Hepatocyte (in vitro differentiated cells): ENCODE measurements around the gene CCBE1. TPM values are rescaled to one million over a fixed set of nuclear protein-coding genes. Genes with fewer than 3 reads are reported as not detected.

Source experiments
- DNase-seq: peaks from one replicate; pipeline ENCODE4 v3.0.0-alpha.2; 2016; ENCODE audit warnings: low spot score
- H2AFZ ChIP-seq: fragments of 200-600 bp; sonication (generic); 2 replicates; pipeline ENCODE4 v1.6.0; 2016; ENCODE audit warnings: antibody characterized with exemption, mild to moderate bottlenecking
- H3K27ac ChIP-seq: fragments of 200-600 bp; sonication (generic); 2 replicates; pipeline ENCODE4 v1.5.1; 2016; ENCODE audit warnings: mild to moderate bottlenecking
- H3K27me3 ChIP-seq: fragments of 200-600 bp; sonication (generic); 2 replicates; pipeline ENCODE4 v1.6.1; 2016
- H3K36me3 ChIP-seq: fragments of 200-600 bp; sonication (generic); replicated peaks from 2 replicates; pipeline ENCODE4 v1.5.1; 2016; ENCODE audit warnings: low read depth; ENCODE audit not compliant: insufficient read depth
- H3K4me1 ChIP-seq: fragments of 200-600 bp; sonication (generic); 2 replicates; pipeline ENCODE4 v1.5.1; 2016; ENCODE audit warnings: mild to moderate bottlenecking, moderate library complexity; ENCODE audit not compliant: insufficient read depth
- H3K4me2 ChIP-seq: fragments of 200-600 bp; sonication (generic); 2 replicates; pipeline ENCODE4 v1.6.0; 2016
- H3K4me3 ChIP-seq: fragments of 200-600 bp; sonication (generic); 2 replicates; pipeline ENCODE4 v1.5.1; 2016; ENCODE audit warnings: mild to moderate bottlenecking
- H3K79me2 ChIP-seq: fragments of 200-600 bp; sonication (generic); 2 replicates; pipeline ENCODE4 v1.6.0; 2017; ENCODE audit warnings: mild to moderate bottlenecking
- H3K9me2 ChIP-seq: fragments of 200-600 bp; sonication (generic); replicated peaks from 2 replicates; pipeline ENCODE4 v1.6.0; 2017; ENCODE audit warnings: mild to moderate bottlenecking; ENCODE audit not compliant: insufficient read depth
- H3K9me3 ChIP-seq: fragments of 200-600 bp; sonication (generic); 2 replicates; pipeline ENCODE4 v1.5.1; 2016; ENCODE audit warnings: low read depth, mild to moderate bottlenecking
- H4K20me1 ChIP-seq: fragments of 200-600 bp; sonication (generic); 2 replicates; pipeline ENCODE4 v1.6.0; 2016; ENCODE audit warnings: mild to moderate bottlenecking; ENCODE audit not compliant: insufficient read depth, poor library complexity, severe bottlenecking
- EZH2 ChIP-seq: fragments of 200-600 bp; sonication (generic); IDR thresholded peaks from 2 replicates; pipeline ENCODE4 v1.6.1; 2016; ENCODE audit warnings: antibody characterized with exemption, mild to moderate bottlenecking, borderline replicate concordance
- EZH2phosphoT487 ChIP-seq: fragments of 200-600 bp; sonication (generic); IDR thresholded peaks from one replicate; pipeline ENCODE4 v1.6.1; 2018; ENCODE audit warnings: antibody characterized with exemption, mild to moderate bottlenecking, low read depth, moderate library complexity; ENCODE audit not compliant: unreplicated experiment, severe bottlenecking
- WGBS: methylation state at CpG from one replicate; pipeline ENCODE4 v1.1.6; 2016; ENCODE audit warnings: low lambda C conversion rate; ENCODE audit errors: missing lambda C conversion rate; 5-methylcytosine and 5-hydroxymethylcytosine counted together
- polyA plus RNA-seq: library from polyadenylated mRNA; unstranded; fragments of >200 nt; fragmentation: Nextera tagmentation; extraction: Ambion mirVana; gene quantifications from 2 replicates; pipeline ENCODE4 v1.2.1, GENCODE V29; 2016
- total RNA-seq: library from RNA; depleted of rRNA; stranded (reverse); fragments of >200 nt; gene quantifications from 2 replicates; pipeline ENCODE4 v1.2.3, GENCODE V29; 2014
- TF ChIP-seq, protein P1 (sequence below): fragments of 200-600 bp; sonication (generic); IDR thresholded peaks from 2 replicates; pipeline ENCODE4 v1.5.1; 2016; ENCODE audit warnings: antibody characterized with exemption, mild to moderate bottlenecking; ENCODE audit not compliant: poor library complexity

The CCBE1 gene
- total and polyA plus RNA-seq, 2 experiments from 2014 or later = 3.1 to 9.2 TPM

DNA sequence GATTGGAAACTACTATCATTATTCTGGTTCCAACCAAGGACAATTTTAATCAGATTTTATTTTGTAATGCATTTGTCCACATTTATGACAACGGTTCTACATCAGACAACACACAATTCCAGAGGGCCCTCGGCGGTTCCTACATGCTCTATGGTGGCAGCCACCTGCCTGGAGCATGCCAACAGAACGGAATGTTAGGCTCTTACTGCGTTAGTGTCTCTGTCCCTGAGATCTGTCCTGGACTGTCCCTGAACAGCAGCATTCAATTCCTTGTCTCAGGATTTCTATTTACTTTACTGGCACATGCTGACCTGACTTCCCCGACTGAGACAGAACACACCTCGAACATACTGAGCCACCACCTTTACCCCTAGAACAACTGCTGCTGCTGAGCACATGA is 117.7 kb downstream of the CCBE1 start:
- Histone ChIP-seq H3K9me3 (no peaks in the 10 kb centered on the region), H3K4me1 (no peaks in the 10 kb centered on the region), H3K9me2 (no peaks in the 10 kb centered on the region), H3K79me2 (no peaks in the 10 kb centered on the region), H2AFZ (no peak overlapping the region), H3K27me3 (peaks cover 26% of the 10 kb centered on the region), H3K27ac (no peak overlapping the region), H3K36me3 (no peaks in the 10 kb centered on the region), H4K20me1 (no peaks in the 10 kb centered on the region), H3K4me2 (no peak overlapping the region), H3K4me3 (no peak overlapping the region)
- no peak for DNase-seq
- 84% methylated on average over 7 of the region's 7 CpGs for WGBS
- TF ChIP-seq EZH2 = no peak
- TF ChIP-seq, protein P1, sequence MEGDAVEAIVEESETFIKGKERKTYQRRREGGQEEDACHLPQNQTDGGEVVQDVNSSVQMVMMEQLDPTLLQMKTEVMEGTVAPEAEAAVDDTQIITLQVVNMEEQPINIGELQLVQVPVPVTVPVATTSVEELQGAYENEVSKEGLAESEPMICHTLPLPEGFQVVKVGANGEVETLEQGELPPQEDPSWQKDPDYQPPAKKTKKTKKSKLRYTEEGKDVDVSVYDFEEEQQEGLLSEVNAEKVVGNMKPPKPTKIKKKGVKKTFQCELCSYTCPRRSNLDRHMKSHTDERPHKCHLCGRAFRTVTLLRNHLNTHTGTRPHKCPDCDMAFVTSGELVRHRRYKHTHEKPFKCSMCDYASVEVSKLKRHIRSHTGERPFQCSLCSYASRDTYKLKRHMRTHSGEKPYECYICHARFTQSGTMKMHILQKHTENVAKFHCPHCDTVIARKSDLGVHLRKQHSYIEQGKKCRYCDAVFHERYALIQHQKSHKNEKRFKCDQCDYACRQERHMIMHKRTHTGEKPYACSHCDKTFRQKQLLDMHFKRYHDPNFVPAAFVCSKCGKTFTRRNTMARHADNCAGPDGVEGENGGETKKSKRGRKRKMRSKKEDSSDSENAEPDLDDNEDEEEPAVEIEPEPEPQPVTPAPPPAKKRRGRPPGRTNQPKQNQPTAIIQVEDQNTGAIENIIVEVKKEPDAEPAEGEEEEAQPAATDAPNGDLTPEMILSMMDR = no peak
- no peak for TF ChIP-seq EZH2phosphoT487

DNA sequence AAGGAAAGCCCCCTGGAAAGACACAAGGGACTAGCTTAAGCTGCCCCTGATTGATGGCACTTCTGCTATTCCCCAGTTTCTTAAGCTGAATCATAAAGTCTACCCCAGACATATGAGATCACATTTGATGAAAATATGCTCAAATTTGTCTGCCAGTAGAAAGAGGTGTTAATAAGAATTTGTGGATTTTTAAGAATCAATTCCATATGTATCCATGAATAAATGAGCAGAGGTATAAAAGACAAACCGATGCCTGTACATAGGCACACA is 119.9 kb downstream of the CCBE1 start:
- 55% methylated on average over 1 of the region's 1 CpG for WGBS
- Histone ChIP-seq H3K79me2 (no peaks in the 10 kb centered on the region), H2AFZ (no peak overlapping the region), H3K4me1 (no peaks in the 10 kb centered on the region), H3K27ac (no peak overlapping the region), H3K4me2 (no peak overlapping the region), H3K9me3 (no peaks in the 10 kb centered on the region), H3K27me3 (peaks cover 28% of the 10 kb centered on the region), H3K9me2 (no peaks in the 10 kb centered on the region), H3K4me3 (no peak overlapping the region), H4K20me1 (no peaks in the 10 kb centered on the region), H3K36me3 (no peaks in the 10 kb centered on the region)
- TF ChIP-seq EZH2 (no peak), EZH2phosphoT487 (no peak)
- TF ChIP-seq, protein P1 = no peak
- DNase-seq = no peak

DNA sequence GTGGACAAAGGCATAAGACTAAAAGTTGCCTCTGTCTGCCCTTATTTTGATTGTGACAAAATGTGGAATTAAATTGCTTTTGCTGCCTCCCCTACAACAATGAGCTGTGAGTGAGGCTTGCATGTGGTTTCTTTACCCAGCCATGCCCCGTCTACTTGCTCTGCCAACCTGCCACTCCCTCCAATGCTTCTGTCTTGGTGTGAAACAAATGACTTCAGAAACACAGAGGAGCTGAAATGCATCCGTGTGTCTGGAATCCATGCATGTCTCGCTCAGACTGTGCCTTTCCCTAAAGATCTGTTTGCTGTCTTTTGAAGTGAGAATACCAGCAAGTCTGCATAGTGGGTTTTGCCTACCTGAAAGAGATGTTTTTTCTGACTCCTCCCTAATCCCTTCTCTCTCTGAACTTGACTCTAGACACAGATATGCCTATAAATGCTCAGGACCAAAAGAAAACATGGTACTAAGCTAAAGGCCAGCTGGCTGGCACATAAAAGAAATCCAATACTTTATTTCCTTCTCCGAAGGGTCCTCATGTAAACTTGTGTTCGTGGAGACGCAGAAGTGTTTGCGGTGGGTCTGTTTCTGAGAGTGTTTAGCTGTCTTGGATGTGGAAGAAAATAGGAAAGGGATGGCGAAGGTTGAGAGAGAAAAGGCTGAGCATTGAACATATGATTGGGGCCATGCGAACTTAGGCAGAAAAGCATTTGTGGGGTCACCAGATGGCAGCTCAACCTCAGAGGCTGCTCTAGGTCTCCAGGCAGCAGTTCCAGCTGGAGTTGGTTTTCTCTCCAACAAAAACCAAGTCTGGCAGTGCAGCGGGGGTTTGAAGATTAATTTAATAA is 120.5 kb downstream of the CCBE1 start:
- WGBS = 64% methylated on average over 10 of the region's 10 CpGs
- Histone ChIP-seq H3K4me1 (no peaks in the 10 kb centered on the region), H3K27ac (no peak overlapping the region), H4K20me1 (no peaks in the 10 kb centered on the region), H3K36me3 (no peaks in the 10 kb centered on the region), H3K79me2 (no peaks in the 10 kb centered on the region), H3K4me2 (no peak overlapping the region), H3K27me3 (peaks cover 28% of the 10 kb centered on the region), H3K4me3 (no peak overlapping the region), H2AFZ (no peak overlapping the region), H3K9me2 (no peaks in the 10 kb centered on the region), H3K9me3 (no peaks in the 10 kb centered on the region)
- no peak for TF ChIP-seq EZH2
- no peak for DNase-seq

DNA sequence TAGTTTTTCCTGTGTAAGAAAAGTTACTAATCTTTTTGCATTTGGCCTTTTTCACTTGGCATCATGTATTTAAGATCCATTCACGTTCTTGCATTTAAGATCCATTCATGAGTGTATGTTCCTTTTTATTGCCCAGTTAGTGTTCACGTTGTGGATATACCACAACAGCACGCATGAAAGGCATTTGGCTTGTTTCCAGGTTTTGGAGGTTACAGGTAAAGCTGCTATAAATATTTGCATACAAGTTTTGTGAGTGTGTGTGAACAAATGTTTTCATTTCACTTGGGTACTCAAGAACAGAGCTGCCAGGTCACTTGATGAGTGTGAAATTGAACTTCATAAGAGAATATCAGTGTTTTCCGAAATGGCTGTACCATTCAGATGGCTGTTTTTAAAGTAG is 121.2 kb downstream of the CCBE1 start:
- no peak overlapping the region for H3K4me2 ChIP-seq
- no peaks in the 10 kb centered on the region for H4K20me1 ChIP-seq
- no peaks in the 10 kb centered on the region for H3K9me3 ChIP-seq
- DNase-seq = no peak
- H3K4me1 ChIP-seq = no peaks in the 10 kb centered on the region
- H3K4me3 ChIP-seq = no peak overlapping the region
- H3K36me3 ChIP-seq = no peaks in the 10 kb centered on the region
- TF ChIP-seq, protein P1 = no peak
- TF ChIP-seq EZH2phosphoT487 (no peak), EZH2 (no peak)
- H3K27ac ChIP-seq = no peak overlapping the region
- no peak overlapping the region for H2AFZ ChIP-seq
- peaks cover 28% of the 10 kb centered on the region for H3K27me3 ChIP-seq
- H3K79me2 ChIP-seq = no peaks in the 10 kb centered on the region
- WGBS = 67% methylated on average over 4 of the region's 4 CpGs
- no peaks in the 10 kb centered on the region for H3K9me2 ChIP-seq
